ENCODE data around the gene TRPM2. TPM values are rescaled to one million over a fixed set of nuclear protein-coding genes. Genes with fewer than 3 reads are reported as not detected.
"Not testable (repeated sequence)": the region's sequence is repeated elsewhere in the genome, so short reads cannot be mapped to it uniquely, and the experiment has no call there.

The TRPM2 gene
- total RNA-seq, 1 experiment from 2014 or later = not detected

DNA sequence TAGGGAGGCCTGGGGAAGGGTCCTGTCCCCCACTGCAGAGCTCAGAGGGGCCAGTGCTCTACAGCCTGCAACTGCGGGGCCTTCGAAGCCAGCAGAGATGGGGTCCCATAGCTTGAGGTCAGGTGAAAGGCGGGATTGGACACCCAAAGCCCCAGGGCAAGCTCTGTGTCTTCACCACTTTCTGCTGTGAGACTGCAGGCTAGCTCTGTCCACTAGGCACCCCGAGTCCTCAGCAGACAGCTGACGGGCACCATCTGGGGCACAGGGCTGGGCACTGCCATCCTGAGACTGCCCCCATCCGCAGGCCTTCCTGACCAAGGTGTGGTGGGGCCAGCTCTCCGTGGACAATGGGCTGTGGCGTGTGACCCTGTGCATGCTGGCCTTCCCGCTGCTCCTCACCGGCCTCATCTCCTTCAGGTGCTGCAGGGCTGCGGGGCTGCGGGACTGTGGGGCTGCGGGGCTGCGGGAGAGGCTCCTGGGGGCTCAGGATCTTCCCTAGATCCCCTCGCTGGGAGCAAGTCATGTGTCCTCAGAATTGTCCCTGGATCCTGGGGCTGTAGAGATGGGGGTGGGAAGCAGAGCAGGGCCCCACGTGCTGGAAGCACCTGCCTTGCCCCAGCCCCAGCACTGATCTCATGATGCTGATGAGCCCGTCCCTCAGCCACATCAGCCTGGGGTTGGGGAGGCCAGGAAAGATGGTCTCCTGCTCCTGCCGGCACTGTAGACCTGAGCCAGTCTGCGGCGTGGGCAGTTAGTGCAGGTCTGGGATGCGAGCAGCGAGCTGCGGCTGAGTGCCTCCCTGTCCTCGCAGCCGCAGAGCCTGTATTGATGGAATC lies 46.8 kb downstream of the TRPM2 start:
- in situ Hi-C loops (cut with HindIII; ENCODE audit: low pct_unique_long_range_greater_than_20kb, low sequenced_read_pairs) = no loop called here
- DNase-seq (ENCODE audit: low read depth) = no peak

DNA sequence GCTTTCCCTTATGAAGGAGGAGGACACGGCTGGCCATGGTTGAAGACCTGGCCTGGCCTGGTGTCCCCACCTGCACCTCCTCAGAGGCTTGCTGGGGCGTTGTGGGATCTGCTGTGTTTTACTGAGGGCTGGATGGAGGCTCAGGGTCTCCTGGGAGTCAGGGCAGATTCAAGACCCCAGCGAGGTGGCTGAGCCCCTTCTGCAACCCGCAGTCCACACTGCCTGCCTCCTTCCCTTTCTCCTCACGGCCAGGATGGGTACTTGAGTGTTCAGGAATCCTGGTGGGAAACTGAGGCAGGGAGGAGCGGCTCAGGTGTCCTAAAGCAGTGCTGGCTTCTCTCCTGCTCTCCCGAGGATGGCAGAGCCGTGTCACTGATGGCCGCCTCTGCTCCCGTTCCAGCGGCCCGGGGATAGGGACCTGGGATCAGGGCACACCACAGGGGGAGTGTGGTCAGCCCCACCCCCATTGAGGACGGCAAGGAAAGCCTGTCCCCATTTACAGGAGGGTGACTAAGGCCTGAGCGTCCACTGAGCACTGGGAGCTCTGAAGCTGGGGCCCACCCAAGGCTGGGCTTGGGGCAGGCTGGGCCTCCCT lies 47.5 kb downstream of the TRPM2 start:
- in situ Hi-C loops (cut with HindIII; ENCODE audit: low pct_unique_long_range_greater_than_20kb, low sequenced_read_pairs) = no loop called here
- DNase-seq (ENCODE audit: low read depth) = no peak

DNA sequence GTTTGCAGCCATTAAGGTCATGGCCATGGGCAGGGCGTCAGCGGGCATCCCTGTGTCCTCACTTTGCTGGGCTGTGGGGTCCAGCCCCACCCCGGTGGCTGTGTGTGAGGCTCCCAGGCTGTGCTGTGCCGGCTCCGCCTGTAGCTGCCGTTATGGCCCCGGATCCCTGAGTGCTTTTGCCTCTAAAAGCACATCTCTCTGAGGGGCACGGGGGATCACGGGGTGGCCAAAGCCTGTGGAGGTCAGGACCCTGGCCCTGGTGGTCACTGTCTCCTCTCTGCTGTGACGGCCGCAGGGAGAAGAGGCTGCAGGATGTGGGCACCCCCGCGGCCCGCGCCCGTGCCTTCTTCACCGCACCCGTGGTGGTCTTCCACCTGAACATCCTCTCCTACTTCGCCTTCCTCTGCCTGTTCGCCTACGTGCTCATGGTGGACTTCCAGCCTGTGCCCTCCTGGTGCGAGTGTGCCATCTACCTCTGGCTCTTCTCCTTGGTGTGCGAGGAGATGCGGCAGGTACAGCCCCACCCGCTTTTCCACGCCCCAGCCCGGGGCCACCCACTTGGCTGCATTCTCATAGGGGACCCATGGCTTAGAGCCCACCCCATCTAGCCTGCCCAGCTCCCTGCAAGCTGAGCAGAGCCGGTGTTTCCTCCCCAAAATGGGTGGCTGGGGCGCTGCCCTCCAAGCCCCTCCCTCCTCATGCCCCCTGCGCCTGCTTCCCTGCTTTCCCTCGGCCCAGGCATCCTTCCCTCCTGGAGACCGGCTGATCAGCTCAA lies 48.2 kb downstream of the TRPM2 start:
- in situ Hi-C loops (cut with HindIII; ENCODE audit: low pct_unique_long_range_greater_than_20kb, low sequenced_read_pairs) = no loop called here
- no peak for DNase-seq (ENCODE audit: low read depth)

- no peak for DNase-seq (ENCODE audit: low read depth)
- in situ Hi-C loops (cut with HindIII; ENCODE audit: low pct_unique_long_range_greater_than_20kb, low sequenced_read_pairs) = no loop called here
Observed at GRCh38 chr21:44402323-44403105, 49.1 kb downstream of the TRPM2 start.

- in situ Hi-C loops (cut with HindIII; ENCODE audit: low pct_unique_long_range_greater_than_20kb, low sequenced_read_pairs) = no loop called here
- DNase-seq (ENCODE audit: low read depth) = no peak
Observed at GRCh38 chr21:44403106-44404020, 49.9 kb downstream of the TRPM2 start.

DNA sequence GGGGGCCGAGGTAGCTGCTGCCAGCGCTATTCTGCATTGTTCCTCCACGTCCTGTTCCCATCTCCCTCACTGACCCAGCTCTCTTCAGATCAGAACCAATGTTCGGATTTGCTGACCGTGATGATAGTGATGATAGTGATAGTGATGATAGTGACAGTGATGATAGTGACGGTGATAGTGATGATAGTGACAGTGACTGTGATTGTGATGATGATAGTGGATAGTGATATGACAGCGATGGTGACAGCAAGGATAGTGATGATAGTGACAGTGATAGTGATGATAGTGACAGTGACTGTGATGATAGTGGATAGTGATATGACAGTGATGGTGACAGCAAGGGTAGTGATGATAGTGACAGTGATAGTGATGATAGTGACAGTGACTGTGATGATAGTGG lies 51.1 kb downstream of the TRPM2 start:
- DNase-seq (ENCODE audit: low read depth); in situ Hi-C loops (cut with HindIII; ENCODE audit: low pct_unique_long_range_greater_than_20kb, low sequenced_read_pairs): not testable (repeated sequence)

- DNase-seq (ENCODE audit: low read depth) = no peak
- in situ Hi-C loops (cut with HindIII; ENCODE audit: low pct_unique_long_range_greater_than_20kb, low sequenced_read_pairs) = no loop called here
Observed at GRCh38 chr21:44405091-44405947, 51.9 kb downstream of the TRPM2 start.

- in situ Hi-C loops (cut with HindIII; ENCODE audit: low pct_unique_long_range_greater_than_20kb, low sequenced_read_pairs) = no loop called here
- DNase-seq (ENCODE audit: low read depth) = no peak
Observed at GRCh38 chr21:44405948-44406872, 52.8 kb downstream of the TRPM2 start.

- in situ Hi-C loops (cut with HindIII; ENCODE audit: low pct_unique_long_range_greater_than_20kb, low sequenced_read_pairs) = no loop called here
- no peak for DNase-seq (ENCODE audit: low read depth)
Observed at GRCh38 chr21:44406953-44407352, 53.5 kb downstream of the TRPM2 start.

DNA sequence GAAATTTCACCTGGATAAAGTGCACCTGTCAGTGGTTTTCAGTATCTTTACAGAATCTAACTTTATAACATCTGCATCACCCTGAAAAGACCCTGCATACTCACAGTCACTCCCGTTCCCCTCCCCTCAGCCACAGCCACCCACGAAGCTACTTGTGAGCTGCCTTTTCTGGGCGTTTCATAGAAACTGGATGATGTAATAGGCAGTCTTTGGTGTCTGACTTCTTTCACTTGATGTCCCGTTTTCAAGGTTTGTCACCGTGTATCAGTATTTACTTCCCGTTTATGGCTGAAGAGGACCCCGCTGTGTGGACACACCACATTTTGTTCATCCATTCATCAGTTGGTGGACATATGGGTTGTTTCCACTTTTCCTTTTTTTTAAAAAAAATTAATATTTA lies 54.1 kb downstream of the TRPM2 start:
- in situ Hi-C loops (cut with HindIII; ENCODE audit: low pct_unique_long_range_greater_than_20kb, low sequenced_read_pairs) = no loop called here
- DNase-seq (ENCODE audit: low read depth) = no peak

DNA sequence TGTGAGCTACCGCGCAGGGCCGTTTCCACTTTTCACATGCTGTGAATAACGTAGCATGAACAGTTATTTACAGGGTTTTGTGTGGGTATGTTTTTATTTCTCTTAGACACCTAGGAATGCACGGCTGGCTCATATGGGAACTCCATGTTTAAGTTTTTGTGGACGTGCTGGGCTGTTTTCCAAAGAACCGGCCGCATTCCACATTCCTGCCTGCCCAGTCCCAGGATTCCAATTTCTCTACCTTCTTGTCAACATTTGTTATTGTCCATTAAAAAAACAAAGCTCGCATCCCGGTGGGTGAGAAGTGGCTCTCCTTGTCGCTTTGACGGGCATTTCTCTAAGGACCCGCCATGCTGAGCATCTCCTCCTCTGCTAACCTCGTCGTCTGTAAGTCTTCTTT lies 54.8 kb downstream of the TRPM2 start:
- no peak for DNase-seq (ENCODE audit: low read depth)
- in situ Hi-C loops (cut with HindIII; ENCODE audit: low pct_unique_long_range_greater_than_20kb, low sequenced_read_pairs) = no loop called here

DNA sequence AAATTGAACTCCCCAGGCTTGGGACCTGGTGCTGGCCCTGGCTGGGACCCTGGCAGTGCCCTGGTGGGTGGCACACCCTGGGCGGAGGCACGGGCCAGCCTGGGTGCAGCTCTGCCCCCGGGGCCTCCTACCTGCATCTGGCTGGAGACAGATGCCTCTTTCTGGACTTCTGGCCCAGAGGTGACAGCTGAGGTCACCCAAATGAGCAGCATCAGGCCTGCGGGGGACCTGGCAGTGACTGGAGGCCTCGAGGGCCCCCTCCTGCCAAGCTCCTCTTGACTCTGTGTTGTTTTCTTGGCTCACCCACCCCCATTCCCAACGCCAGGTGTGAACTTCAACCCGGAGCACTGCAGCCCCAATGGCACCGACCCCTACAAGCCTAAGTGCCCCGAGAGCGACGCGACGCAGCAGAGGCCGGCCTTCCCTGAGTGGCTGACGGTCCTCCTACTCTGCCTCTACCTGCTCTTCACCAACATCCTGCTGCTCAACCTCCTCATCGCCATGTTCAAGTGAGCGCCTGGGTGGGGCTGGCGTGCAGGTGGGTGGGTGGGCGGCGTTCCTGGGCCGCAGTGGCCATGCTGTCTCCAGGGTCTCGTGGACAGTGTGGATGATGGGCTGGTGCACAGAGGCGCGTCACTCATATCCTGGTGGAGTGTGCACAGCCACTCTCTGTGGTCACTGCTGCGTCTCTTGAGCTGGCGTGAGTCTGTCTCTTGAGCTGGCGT lies 60.3 kb downstream of the TRPM2 start:
- in situ Hi-C loops (cut with HindIII; ENCODE audit: low pct_unique_long_range_greater_than_20kb, low sequenced_read_pairs) = no loop called here
- DNase-seq (ENCODE audit: low read depth) = no peak

GRCh38 chr21:44414291-44415072 lies 61.1 kb downstream of the TRPM2 start:
- no peak for DNase-seq (ENCODE audit: low read depth)
- in situ Hi-C loops (cut with HindIII; ENCODE audit: low pct_unique_long_range_greater_than_20kb, low sequenced_read_pairs) = no loop called here
